Fibroblast of the aortic adventitia (primary cell): ENCODE data around the gene DAPK1. TPM values are rescaled to one million over a fixed set of nuclear protein-coding genes. Genes with fewer than 3 reads are reported as not detected.
A peak's percentile ranks its signal among the peaks of the same experiment; 100 is the strongest.

ENCODE experiments used
- DNase-seq: peaks from one replicate; pipeline ENCODE4 v3.0.0-alpha.2; 2010; ENCODE audit warnings: low read depth
- H3K4me3 ChIP-seq: 2 replicates; pipeline ENCODE4 v1.5.1; 2011; ENCODE audit warnings: low read depth, mild to moderate bottlenecking, control low read depth, low read length, moderate library complexity
- CTCF ChIP-seq: IDR thresholded peaks from 2 replicates; pipeline ENCODE4 v1.5.1; 2011; ENCODE audit warnings: mild to moderate bottlenecking, low read length, control low read depth, inconsistent platforms; ENCODE audit not compliant: insufficient read depth
- total RNA-seq: library from RNA; depleted of rRNA; stranded (reverse); fragments of >200 nt; gene quantifications from 2 replicates; pipeline ENCODE4 v1.2.3, GENCODE V29; 2012; ENCODE audit warnings: low replicate concordance

DAPK1 gene
- total RNA-seq, 1 donor: 30.9 TPM

- H3K4me3 ChIP-seq: no peak overlapping the region
- DNase-seq: no peak
- no peak for TF ChIP-seq CTCF
These were observed 114.1 kb downstream of the DAPK1 start for GRCh38 chr9:87611776-87612175.

- DNase-seq: no peak
- H3K4me3 ChIP-seq: no peak overlapping the region
- no peak for TF ChIP-seq CTCF
These were observed 114.9 kb downstream of the DAPK1 start for GRCh38 chr9:87612536-87612935.

- H3K4me3 ChIP-seq: no peak overlapping the region
- peak; percentile 37 for DNase-seq
- no peak for TF ChIP-seq CTCF
These were observed 115.8 kb downstream of the DAPK1 start for GRCh38 chr9:87613265-87614111.

- DNase-seq: no peak
- no peak for TF ChIP-seq CTCF
- no peak overlapping the region for H3K4me3 ChIP-seq
These were observed 116.7 kb downstream of the DAPK1 start for GRCh38 chr9:87614397-87614796.

- no peak overlapping the region for H3K4me3 ChIP-seq
- no peak for DNase-seq
- no peak for TF ChIP-seq CTCF
These were observed 117.5 kb downstream of the DAPK1 start for GRCh38 chr9:87615136-87615535.

- no peak overlapping the region for H3K4me3 ChIP-seq
- DNase-seq: peak; percentile 10
- TF ChIP-seq CTCF: no peak
These were observed 118.0 kb downstream of the DAPK1 start for GRCh38 chr9:87615547-87616148.
